ENCODE results near the gene TACC3. TPM values are rescaled to one million over a fixed set of nuclear protein-coding genes. Genes with fewer than 3 reads are reported as not detected.

The TACC3 gene
- total and polyA plus RNA-seq, 2 of the 8 experiments (the other 6 are each of a cell fraction or from before 2014, with no cell fraction given): 73.8 to 148 TPM

GRCh38 chr4:1720163-1720983 is 948 bp upstream of the TACC3 start:
- 4% methylated on average over 68 of the region's 79 CpGs; no CpG with 5 or more reads in 1 of the 2 experiments for WGBS, 2 experiments (ENCODE audit: extremely low coverage in 1 of 2, insufficient coverage in 1 of 2, insufficient read length in 1 of 2, insufficient replicate concordance in 2 of 2, low coverage in 1 of 2, low lambda C conversion rate in 2 of 2, missing lambda C conversion rate in 1 of 2)
- peak overlapping the region; percentile 93 for H4K8ac ChIP-seq (ENCODE audit: extremely low read depth, insufficient read depth, low read length)
- H2AFZ ChIP-seq (ENCODE audit: low read length): peak overlapping the region; percentile 64; the same call in 1 of the 2 replicates
- peak overlapping the region in 3 of 4 experiments; percentile 82 to 89 (median 85); a peak in 6 of 7 replicates for H3K9ac ChIP-seq (replicated peaks in 1 of 4; ENCODE audit: extremely low read depth in 1 of 4, low read depth in 3 of 4, low read length in 3 of 4)
- H3K56ac ChIP-seq (replicated peaks; ENCODE audit: insufficient read length, low read depth, low read length): peak overlapping the region; percentile 95
- peaks cover 19% of the 10 kb centered on the region for H3K79me1 ChIP-seq (ENCODE audit: low read depth, low read length)
- ChIA-PET POLR2A (ENCODE audit: partially characterized antibody) (interaction anchor here (0.8 to 8.8 kb wide), 14 partner anchors 9 to 75 kb away, joined by 3 to 100 read pairs (median 4); partner anchors contain the start of genes FGFR3 and SLBP), CTCF (ENCODE audit: partially characterized antibody) (interaction anchor here (1.1 to 18.6 kb wide), 4 partner anchors 9 to 90 kb away, joined by 3 to 326 read pairs (median 10); no protein-coding TSS in a partner anchor)
- peak overlapping the region; percentile 71 to 99 (median 79) for H3K4me3 ChIP-seq (ENCODE audit: extremely low read depth in 1 of 4, insufficient read depth in 2 of 4, low read depth in 3 of 4, low read length in 4 of 4)
- peaks cover 12% of the 10 kb centered on the region for H3K23me2 ChIP-seq (ENCODE audit: low read depth, low read length)
- H3K27me3 ChIP-seq (replicated peaks in 1 of 4; ENCODE audit: control insufficient read depth in 3 of 4, extremely low read depth in 1 of 4, insufficient read depth in 3 of 4, low read length in 3 of 4): no peaks in the 10 kb centered on the region
- peaks cover 6 to 23% of the 10 kb centered on the region in 2 experiments for H4K20me1 ChIP-seq (replicated peaks in 1 of 2; ENCODE audit: control insufficient read depth in 1 of 2, insufficient read depth in 2 of 2, low read length in 2 of 2)
- no peak overlapping the region for H2BK120ac ChIP-seq (replicated peaks; ENCODE audit: low read depth, low read length)
- peaks cover 0 to 19% (median 12%) of the 10 kb centered on the region in 4 experiments; a peak in 6 of 7 replicates for H3K4me1 ChIP-seq (replicated peaks in 1 of 4; ENCODE audit: control insufficient read depth in 3 of 4, insufficient read depth in 4 of 4, low read length in 3 of 4)
- peak overlapping the region; percentile 90; the same call in 1 of the 2 replicates for H2BK5ac ChIP-seq (ENCODE audit: low read depth, low read length)
- no peak overlapping the region for H3K23ac ChIP-seq (ENCODE audit: insufficient read length)
- FAIRE-seq: no peak
- H3K18ac ChIP-seq (ENCODE audit: extremely low read depth, low read length): peak overlapping the region; percentile 97
- 0 out of 2 replicates have a peak overlapping the region, but pooled peaks have one; percentile 69 for H3K27ac ChIP-seq (ENCODE audit: low read depth, low read length)
- H3K9me3 ChIP-seq (ENCODE audit: insufficient read depth in 2 of 2, low read depth in 1 of 2, low read length in 1 of 2): no peaks in the 10 kb centered on the region
- H2BK12ac ChIP-seq (ENCODE audit: low read depth, low read length): peak overlapping the region; percentile 80; the same call in 1 of the 2 replicates
- no peak overlapping the region for H2BK15ac ChIP-seq (ENCODE audit: low read length)
- H3K14ac ChIP-seq (ENCODE audit: insufficient read length): peak overlapping the region; percentile 98
- peak in 1 of 2 experiments; percentile 69 for DNase-seq (ENCODE audit: low read depth in 1 of 2, low spot score in 2 of 2)
- H3K36me3 ChIP-seq (ENCODE audit: control insufficient read depth in 2 of 4, insufficient read depth in 4 of 4, low read length in 3 of 4): peaks cover 12 to 26% (median 15%) of the 10 kb centered on the region in 4 experiments
- peak overlapping the region; percentile 94 for H4K5ac ChIP-seq (ENCODE audit: insufficient read length, low read depth, low read length)
- peaks cover 9 to 32% of the 10 kb centered on the region in 2 experiments; a peak in 3 of 4 replicates for H3K79me2 ChIP-seq (ENCODE audit: control insufficient read depth in 1 of 2, insufficient read depth in 2 of 2, low read length in 2 of 2)
- H2AK5ac ChIP-seq (ENCODE audit: low read depth, low read length): peak overlapping the region; percentile 17; the same call in 1 of the 2 replicates
- H2BK20ac ChIP-seq (ENCODE audit: low read length): no peak overlapping the region
- H3K4me2 ChIP-seq (ENCODE audit: insufficient read depth in 1 of 2, low read depth in 2 of 2, low read length in 2 of 2): peak overlapping the region; percentile 82 to 95
- H4K91ac ChIP-seq (replicated peaks; ENCODE audit: insufficient read length, low read length): peak overlapping the region; percentile 97
- peak overlapping the region; percentile 95 for H3K4ac ChIP-seq (replicated peaks; ENCODE audit: insufficient read length, low read depth, low read length)
- TF ChIP-seq EZH2 (IDR thresholded peaks at IDR 0.05; ENCODE audit: low read depth, low read length, severe bottlenecking) (no peak), CBX8 (IDR thresholded peaks at IDR 0.05; ENCODE audit: borderline replicate concordance, low read depth, low read length) (no peak), TAF7 (optimal IDR thresholded peaks at IDR 0.05; ENCODE audit: borderline replicate concordance, low read depth, low read length) (no peak), MAFK (IDR thresholded peaks at IDR 0.05; ENCODE audit: low read depth, low read length) (no peak), RAD21 (IDR thresholded peaks at IDR 0.05 in 1 of 2, conservative IDR thresholded peaks at IDR 0.05 in 1 of 2; ENCODE audit: low read depth in 2 of 2, low read length in 2 of 2) (no peak), CREB1 (IDR thresholded peaks at IDR 0.05) (no peak), SP1 (IDR thresholded peaks at IDR 0.05; ENCODE audit: low read depth, low read length) (no peak), CTBP2 (IDR thresholded peaks at IDR 0.05; ENCODE audit: borderline replicate concordance, insufficient read depth, insufficient read length, low read length) (no peak), KDM4A (IDR thresholded peaks at IDR 0.05; ENCODE audit: low read depth, low read length, severe bottlenecking) (peak; percentile 84), NRF1 (IDR thresholded peaks at IDR 0.05; ENCODE audit: low read depth, low read length) (no peak; the same call in 1 of the 2 replicates)
